ENCODE measurements around the gene FILIP1.
"Not testable (repeated sequence)": the region's sequence is repeated elsewhere in the genome, so short reads cannot be mapped to it uniquely, and the experiment has no call there.

FILIP1 gene

GRCh38 chr6:75419980-75420379 is 73.6 kb downstream of the FILIP1 start:
- DNase-seq (ENCODE audit: low spot score) = no peak

GRCh38 chr6:75419416-75419815 is 74.2 kb downstream of the FILIP1 start:
- no peak for DNase-seq (ENCODE audit: low spot score)

GRCh38 chr6:75418233-75418632 is 75.4 kb downstream of the FILIP1 start:
- peak; percentile 30 for DNase-seq (ENCODE audit: low spot score)

GRCh38 chr6:75416443-75416842 is 77.2 kb downstream of the FILIP1 start:
- no peak for DNase-seq (ENCODE audit: low spot score)

- DNase-seq (ENCODE audit: low spot score) = no peak
Measured at GRCh38 chr6:75415804-75416203, 77.8 kb downstream of the FILIP1 start.

- DNase-seq (ENCODE audit: low spot score) = no peak
Measured at GRCh38 chr6:75414445-75415021, 79.1 kb downstream of the FILIP1 start.

- no peak for DNase-seq (ENCODE audit: low spot score)
Measured at GRCh38 chr6:75412969-75413662, 80.5 kb downstream of the FILIP1 start.

- not testable (repeated sequence) for DNase-seq (ENCODE audit: low spot score)
Measured at GRCh38 chr6:75410564-75410963, 83.0 kb downstream of the FILIP1 start.

- no peak for DNase-seq (ENCODE audit: low spot score)
Measured at GRCh38 chr6:75409928-75410327, 83.7 kb downstream of the FILIP1 start.

GRCh38 chr6:75409286-75409685 is 84.3 kb downstream of the FILIP1 start:
- DNase-seq (ENCODE audit: low spot score) = peak; percentile 44

- DNase-seq (ENCODE audit: low spot score) = no peak
Measured at GRCh38 chr6:75403563-75404080, 90.0 kb downstream of the FILIP1 start.

GRCh38 chr6:75402296-75402695 is 91.3 kb downstream of the FILIP1 start:
- peak; percentile 77 for DNase-seq (ENCODE audit: low spot score)

- no peak for DNase-seq (ENCODE audit: low spot score)
Measured at GRCh38 chr6:75397656-75398465, 95.7 kb downstream of the FILIP1 start.

- no peak for DNase-seq (ENCODE audit: low spot score)
Measured at GRCh38 chr6:75397171-75397570, 96.4 kb downstream of the FILIP1 start.

GRCh38 chr6:75396005-75396800 is 97.4 kb downstream of the FILIP1 start:
- no peak for DNase-seq (ENCODE audit: low spot score)

- no peak for DNase-seq (ENCODE audit: low spot score)
Measured at GRCh38 chr6:75393806-75394205, 99.8 kb downstream of the FILIP1 start.

GRCh38 chr6:75391276-75391675 is 102.3 kb downstream of the FILIP1 start:
- DNase-seq (ENCODE audit: low spot score) = no peak

- peak; percentile 76 for DNase-seq (ENCODE audit: low spot score)
Measured at GRCh38 chr6:75386050-75386770, 107.4 kb downstream of the FILIP1 start.

GRCh38 chr6:75384116-75384515 is 109.5 kb downstream of the FILIP1 start:
- no peak for DNase-seq (ENCODE audit: low spot score)

- DNase-seq (ENCODE audit: low spot score) = no peak
Measured at GRCh38 chr6:75382634-75382900, 111.0 kb downstream of the FILIP1 start.

GRCh38 chr6:75381877-75382633 is 111.5 kb downstream of the FILIP1 start:
- no peak for DNase-seq (ENCODE audit: low spot score)
